AG10803 (cell line): Measurements from ENCODE around the gene ZNF593.

ENCODE experiments used
- DNase-seq: peaks from one replicate; pipeline ENCODE4 v3.0.0; 2010; ENCODE audit warnings: low read depth
- H3K4me3 ChIP-seq: 2 replicates; pipeline ENCODE4 v1.5.1; 2011; ENCODE audit warnings: mild to moderate bottlenecking, low read length, control low read depth
- CTCF ChIP-seq: conservative IDR thresholded peaks from 2 replicates; pipeline ENCODE4 v1.5.1; 2011; ENCODE audit warnings: mild to moderate bottlenecking, low read length, control low read depth, inconsistent platforms

The ZNF593 gene

GRCh38 chr1:26187882-26188281 is 18.2 kb downstream of the ZNF593 start:
- no peak for DNase-seq
- no peak for TF ChIP-seq CTCF
- no peak overlapping the region for H3K4me3 ChIP-seq

- TF ChIP-seq CTCF: no peak
- no peak for DNase-seq
- H3K4me3 ChIP-seq: no peak overlapping the region
Observed at GRCh38 chr1:26188477-26188876, 18.8 kb downstream of the ZNF593 start.

- H3K4me3 ChIP-seq: no peak overlapping the region
- no peak for TF ChIP-seq CTCF
- no peak for DNase-seq
Observed at GRCh38 chr1:26189331-26189730, 19.6 kb downstream of the ZNF593 start.

GRCh38 chr1:26189751-26190275 is 20.1 kb downstream of the ZNF593 start:
- DNase-seq: no peak
- no peak for TF ChIP-seq CTCF
- no peak overlapping the region for H3K4me3 ChIP-seq

- DNase-seq: peak; percentile 4
- peak; percentile 28; the same call in 1 of the 2 replicates for TF ChIP-seq CTCF
Observed at GRCh38 chr1:26190373-26190987, 20.8 kb downstream of the ZNF593 start, which contains the start of gene CATSPER4. TSS of gene CATSPER4 (plus strand) at chr1:26190602. CDS start at chr1:26190628, 26 bp downstream.

GRCh38 chr1:26191739-26192138 is 22.0 kb downstream of the ZNF593 start:
- H3K4me3 ChIP-seq: no peak overlapping the region
- no peak for DNase-seq
- TF ChIP-seq CTCF: no peak

More at GRCh38 chr1:26190373-26190987, 20.8 kb downstream of the ZNF593 start, which contains the start of gene CATSPER4:
- H3K4me3 ChIP-seq: no peak within 1 kb of the TSS

- H3K4me3 ChIP-seq: no peak overlapping the region
- DNase-seq: no peak
- no peak for TF ChIP-seq CTCF
Observed at GRCh38 chr1:26195805-26196204, 26.1 kb downstream of the ZNF593 start.
